HG02885 (cell line): ENCODE data around the gene CDHR3.

Experiments
- ATAC-seq: cut with Tn5 transposase; IDR thresholded peaks from one replicate; pipeline ENCODE4 v1.9.1; 2021; ENCODE audit warnings: mild to moderate bottlenecking; ENCODE audit not compliant: unreplicated experiment, poor library complexity

The CDHR3 gene

DNA sequence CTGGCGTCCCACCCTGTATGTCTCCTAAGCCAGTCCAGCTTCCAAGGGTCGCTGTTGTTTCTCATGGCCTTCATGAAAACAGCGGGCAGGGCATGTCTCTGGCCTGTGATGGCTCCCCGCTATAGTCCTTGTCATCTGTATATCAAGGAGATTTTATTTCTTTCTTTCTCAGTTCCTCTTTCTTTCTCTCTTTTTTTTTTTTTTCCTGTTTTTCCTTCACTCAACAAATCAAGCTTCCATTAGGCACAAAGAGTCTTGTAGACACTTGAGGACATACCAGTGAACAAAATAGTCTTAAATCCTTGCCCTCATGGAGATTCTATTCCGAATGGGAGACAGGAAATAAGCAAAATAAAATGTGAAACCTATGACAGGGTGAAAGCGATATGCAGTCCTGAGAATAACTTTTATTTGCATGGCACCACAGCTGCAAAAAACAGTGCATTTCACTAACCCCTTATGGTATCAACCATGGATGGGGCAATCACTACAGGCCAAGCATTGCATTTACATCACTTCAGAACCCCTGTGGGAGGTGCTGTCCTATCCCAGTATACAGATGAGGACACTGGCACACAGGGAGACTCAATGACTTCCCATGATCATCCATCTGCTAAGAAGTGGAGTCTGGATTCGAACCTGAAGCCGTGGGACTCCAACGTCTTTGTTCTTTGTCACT lies 98.4 kb downstream of the CDHR3 start:
- ATAC-seq, result peak; percentile 26

DNA sequence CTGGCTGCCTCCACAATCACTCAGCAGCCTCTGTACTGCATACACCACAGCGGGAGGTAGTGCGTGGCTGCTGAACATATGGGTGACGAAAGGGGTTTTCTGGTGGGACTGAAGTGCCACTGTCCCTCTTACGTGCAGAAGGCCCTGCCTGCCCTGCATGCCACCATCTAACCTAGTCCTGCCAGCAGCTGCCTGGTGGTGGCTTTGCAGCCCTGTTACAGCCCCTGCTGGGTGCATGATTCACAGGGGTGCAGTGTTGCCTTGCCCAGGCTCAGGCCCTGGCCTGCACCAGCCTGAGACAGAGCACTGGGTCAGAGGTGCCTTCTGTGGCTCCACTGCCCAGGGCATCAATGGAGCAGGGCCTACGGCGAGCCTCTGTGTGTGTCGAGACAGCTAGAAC lies 98.9 kb downstream of the CDHR3 start:
- ATAC-seq, result no peak

DNA sequence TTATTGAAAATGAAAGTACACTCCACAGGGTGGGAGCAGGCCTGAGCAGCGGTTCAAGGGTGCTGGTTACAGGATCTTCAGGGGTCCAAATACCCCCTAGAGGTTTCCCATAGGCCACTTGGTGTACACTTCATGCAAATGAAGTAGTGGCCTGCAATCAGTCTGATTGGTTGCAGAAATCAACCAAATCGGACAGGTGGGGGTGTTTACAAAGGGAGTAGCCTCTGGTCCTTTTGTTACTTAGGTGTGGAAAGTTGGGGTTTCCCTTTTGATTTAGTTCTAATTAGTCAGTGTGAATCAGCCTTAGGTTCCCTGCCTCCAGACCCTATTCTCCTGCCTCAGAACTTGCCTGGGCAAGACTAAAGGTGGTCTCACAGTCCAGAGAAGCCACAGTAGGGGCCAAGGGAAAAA lies 99.5 kb downstream of the CDHR3 start:
- ATAC-seq, result no peak

DNA sequence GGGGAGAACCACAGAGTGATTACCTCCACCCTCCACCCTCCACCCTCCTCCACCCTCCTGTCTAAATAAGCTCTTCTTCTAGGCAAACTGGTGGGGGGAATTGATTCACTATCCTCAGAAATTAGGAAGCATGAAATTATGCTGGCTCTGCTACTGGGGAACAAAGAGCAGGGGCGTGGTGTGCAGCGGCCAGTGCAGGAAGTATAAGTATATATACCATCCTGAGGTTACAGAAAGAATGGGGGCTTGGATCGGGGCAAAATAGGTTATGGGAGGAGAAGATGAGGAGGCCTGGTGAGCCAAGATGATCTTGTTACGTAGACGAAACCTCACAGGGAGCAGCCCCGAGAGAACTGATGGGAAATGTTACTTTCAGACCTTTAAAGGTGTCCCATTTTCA lies 100.0 kb downstream of the CDHR3 start:
- ATAC-seq, result no peak

- ATAC-seq, result no peak
Measured at GRCh38 chr7:106063692-106064091, 100.6 kb downstream of the CDHR3 start.

GRCh38 chr7:106064316-106064715 lies 101.3 kb downstream of the CDHR3 start:
- no peak for ATAC-seq

- no peak for ATAC-seq
Measured at GRCh38 chr7:106064771-106065574, 101.9 kb downstream of the CDHR3 start.

DNA sequence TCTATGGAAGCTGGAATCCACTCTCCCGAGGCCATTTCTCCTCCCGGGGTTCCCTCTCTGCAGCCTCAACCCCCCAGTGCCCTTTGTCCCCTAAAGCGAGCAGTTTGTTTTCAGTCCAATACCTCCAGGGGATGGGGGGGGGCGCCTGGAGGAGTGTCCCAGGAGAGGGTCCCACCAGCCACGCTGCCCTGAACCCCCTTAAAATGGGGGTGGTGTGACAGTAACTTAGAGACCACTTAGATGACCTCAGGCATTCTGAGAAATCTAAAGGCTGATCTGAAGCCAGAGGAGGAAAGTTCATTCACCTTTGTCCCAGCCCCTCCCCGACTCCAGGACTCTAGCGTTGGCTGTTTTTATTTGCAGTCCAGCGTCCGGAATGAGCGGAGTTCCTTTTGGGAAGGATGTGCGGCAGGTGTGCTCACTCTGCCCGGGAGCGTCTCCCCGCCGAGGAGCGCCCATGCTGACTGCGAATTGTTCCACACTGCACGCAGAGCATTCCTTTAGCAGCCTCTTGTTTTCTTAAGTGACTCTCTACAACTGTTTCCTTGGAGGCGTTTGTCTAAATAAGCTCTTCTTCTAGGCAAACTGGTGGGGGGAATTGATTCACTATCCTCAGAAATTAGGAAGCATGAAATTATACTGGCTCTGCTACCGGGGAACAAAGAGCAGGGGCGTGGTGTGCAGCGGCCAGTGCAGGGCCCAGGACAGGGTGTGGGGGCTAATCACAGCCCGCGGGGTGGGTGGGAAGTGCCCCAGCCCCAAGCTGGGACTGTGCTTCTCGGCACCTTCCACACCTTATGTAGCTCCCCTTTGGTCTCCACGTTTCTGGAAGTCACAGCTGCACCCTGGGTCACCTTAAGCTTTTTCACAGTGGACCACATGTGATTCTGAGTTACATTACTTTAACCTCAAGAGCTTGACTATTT lies 102.8 kb downstream of the CDHR3 start:
- ATAC-seq, result no peak

DNA sequence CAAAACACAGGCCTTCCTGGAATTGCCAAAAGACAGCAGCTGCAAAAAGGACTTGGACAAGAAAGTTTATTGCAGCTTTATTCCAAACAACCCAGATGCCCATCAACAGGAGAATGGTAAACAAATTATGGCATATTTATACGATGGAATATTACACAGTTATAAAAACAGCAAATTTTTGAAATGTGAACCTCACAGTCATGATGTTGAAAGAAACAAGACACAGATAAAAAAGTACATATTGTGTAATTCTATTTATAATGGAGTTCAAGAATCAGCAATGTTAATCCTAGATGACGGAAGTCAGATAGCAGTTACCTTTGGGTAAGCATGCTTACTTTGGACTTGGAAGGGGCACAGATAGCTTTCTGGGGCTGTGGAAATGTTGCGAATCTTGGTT lies 104.6 kb downstream of the CDHR3 start:
- no peak for ATAC-seq

- no peak for ATAC-seq
Measured at GRCh38 chr7:106068538-106068961, 105.5 kb downstream of the CDHR3 start.

DNA sequence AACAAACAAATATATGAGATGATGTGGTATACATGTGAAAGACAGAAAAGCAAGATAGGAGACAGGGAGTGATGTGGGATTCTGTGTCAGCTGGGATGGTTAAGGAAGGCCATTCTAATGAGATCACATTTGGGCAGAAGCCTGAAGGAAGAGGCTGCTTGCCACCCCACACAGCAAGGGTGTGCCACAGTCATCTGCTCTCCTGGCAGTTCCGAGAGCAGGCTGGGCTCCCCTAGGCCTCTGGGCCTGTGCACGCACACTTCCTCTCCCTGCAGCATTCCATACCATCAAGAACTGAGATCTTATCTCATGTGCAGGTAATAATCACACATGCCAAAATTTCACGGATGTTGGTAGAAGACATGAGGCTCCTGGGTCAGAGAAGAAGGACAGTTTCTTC lies 105.9 kb downstream of the CDHR3 start:
- no peak for ATAC-seq

DNA sequence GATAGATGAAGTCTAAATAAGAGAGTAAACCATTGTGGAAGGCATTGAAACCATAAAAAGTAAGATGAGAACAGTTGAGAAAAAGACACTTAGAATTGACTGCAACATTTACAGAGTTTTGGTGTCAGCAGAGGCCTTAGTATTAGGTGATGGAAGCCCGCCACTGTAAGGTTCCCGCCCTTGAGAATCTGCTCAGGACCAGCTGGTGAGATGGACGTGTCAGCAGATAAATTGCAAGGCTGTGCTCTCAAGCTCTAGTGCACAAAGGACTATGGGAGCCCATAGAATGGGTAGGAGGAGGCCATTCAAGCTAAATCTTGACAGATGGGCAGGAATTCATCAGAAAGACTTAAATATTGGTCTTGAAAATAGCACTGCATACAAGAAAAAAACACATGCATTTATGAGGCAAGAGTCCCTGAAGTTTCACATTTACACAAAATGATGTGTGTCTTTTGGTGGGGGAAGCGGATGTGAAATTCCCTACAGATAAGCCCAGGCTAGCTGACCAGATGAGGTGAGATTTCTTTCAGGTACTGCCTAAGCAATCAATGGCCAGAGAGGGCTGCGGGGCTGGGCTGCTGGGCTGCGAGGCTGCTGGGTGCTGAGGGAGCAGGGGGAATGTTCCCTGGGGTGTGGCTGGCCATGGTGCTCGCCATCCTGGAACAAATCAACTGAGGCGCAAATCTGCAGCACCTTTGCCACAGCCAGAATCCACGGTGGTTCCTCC lies 106.6 kb downstream of the CDHR3 start:
- no peak for ATAC-seq

- ATAC-seq, result no peak
Measured at GRCh38 chr7:106070201-106070551, 107.1 kb downstream of the CDHR3 start.

GRCh38 chr7:106070567-106071254 lies 107.6 kb downstream of the CDHR3 start:
- no peak for ATAC-seq

GRCh38 chr7:106071356-106071998 lies 108.4 kb downstream of the CDHR3 start:
- ATAC-seq, result peak; percentile 96

DNA sequence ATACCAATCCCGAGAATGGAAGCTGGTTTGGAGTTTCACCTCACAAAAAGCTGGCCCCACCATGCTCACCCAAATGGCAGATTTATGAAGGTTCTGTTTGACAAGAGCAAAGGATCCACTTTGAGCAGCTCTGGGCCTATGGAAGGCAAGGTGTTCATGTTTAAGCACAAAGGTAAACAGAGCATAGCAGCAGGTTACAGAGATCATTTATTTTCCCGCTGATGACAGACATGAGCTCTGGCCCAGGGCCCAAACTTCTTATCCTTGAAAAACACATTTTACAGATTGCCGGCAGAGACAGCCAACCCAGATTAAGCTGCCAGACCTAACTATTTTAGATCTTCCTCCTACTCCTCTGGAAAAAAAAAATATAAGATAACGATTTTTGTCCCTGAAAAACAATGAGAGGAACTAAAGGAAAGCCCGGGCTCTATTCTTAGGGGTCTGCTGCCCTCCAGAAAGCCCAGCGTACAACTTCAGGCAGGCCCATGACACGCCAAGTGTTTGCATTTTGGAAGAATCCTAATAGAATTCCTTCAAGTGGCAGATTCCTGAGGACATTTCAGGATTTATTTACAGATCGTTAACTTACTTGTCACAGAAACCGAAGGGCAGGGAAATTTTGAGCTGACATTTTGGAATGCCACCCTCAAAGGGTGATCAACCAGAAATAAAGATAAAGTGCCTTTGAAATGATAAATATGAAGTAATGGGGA lies 109.1 kb downstream of the CDHR3 start:
- ATAC-seq, result no peak

- no peak for ATAC-seq
Measured at GRCh38 chr7:106072715-106073091, 109.6 kb downstream of the CDHR3 start.

DNA sequence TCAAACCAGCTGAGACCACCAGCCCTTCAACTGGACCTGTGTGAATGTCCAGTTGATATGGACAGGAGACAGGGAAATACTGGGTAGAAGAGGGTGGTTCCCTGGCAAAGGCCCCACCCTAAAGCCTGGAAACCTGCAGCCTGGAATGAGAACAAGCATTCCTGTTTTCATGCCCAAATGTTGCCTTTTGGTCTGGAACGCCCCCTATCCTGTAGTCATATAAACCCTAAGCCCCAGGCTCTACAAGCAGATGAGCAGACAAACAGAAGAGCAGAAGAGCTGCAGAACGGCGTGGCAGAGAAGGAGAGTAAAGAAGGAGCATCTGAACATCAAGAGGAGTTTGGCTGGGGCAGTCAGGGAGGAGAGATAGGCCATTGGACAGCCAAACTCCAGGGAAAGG lies 110.6 kb downstream of the CDHR3 start:
- no peak for ATAC-seq

DNA sequence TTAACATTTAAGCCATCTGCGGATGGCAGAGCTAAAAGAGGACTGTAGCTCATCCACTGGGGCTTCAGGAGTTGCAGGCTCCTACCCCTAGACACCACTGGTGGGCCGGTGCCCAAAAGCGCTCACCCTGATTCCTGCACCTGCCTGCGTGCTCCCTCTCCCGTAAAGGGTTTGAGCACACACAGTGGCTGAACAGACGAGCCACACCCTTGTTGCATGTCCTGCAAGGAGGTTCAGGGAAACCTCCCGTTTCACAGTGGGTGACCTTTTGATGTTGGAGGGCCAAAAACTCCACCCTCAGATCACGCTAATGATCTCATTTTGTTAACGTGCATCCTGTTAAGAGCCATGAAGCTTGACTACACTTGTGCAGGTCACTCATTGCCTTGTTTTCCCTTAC lies 111.2 kb downstream of the CDHR3 start:
- no peak for ATAC-seq
